Right lobe of liver (tissue), 4 donors: ENCODE data around the gene ZFAND3.
"Not testable (repeated sequence)": the region's sequence is repeated elsewhere in the genome, so short reads cannot be mapped to it uniquely, and the experiment has no call there.

ENCODE experiments used
- CTCF ChIP-seq, 4 donors: fragments of 200-600 bp in 3 of 4; fragments of 450-650 bp in 1 of 4; IDR thresholded peaks; one replicate each; pipeline versions ENCODE4 v1.5.1 to v1.8.0; 2016 to 2022; ENCODE audit warnings: antibody characterized with exemption in 4 of 4, mild to moderate bottlenecking in 2 of 4
- POLR2A ChIP-seq: fragments of 450-650 bp; IDR thresholded peaks from one replicate; pipeline ENCODE4 v1.6.1; 2017; ENCODE audit warnings: antibody characterized with exemption, mild to moderate bottlenecking
- donor health status: DM: no; HTN: no; CAD: no.
- donor health status: DM: no; HTN: no; CAD: no.
- donor health status: DM: no; HTN: yes; CAD: no.

GRCh38 chr6:37948584-37948983 lies 129.1 kb downstream of the ZFAND3 start:
- TF ChIP-seq CTCF (IDR thresholded peaks at IDR 0.05); POLR2A: not testable (repeated sequence)
